Mucosa of gallbladder (tissue), 1 donor: ENCODE results near the gene ZCCHC7. TPM values are rescaled to one million over a fixed set of nuclear protein-coding genes. Genes with fewer than 3 reads are reported as not detected.

Experiments
- DNase-seq: peaks from one replicate; pipeline ENCODE4 v3.0.0-alpha.2; 2020; ENCODE audit warnings: low spot score
- total RNA-seq: library from RNA; stranded (reverse); gene quantifications from one replicate; pipeline ENCODE4 v1.2.1, GENCODE V29; 2021
- donor health status: DM: no; HTN: no; CAD: no.

Gene ZCCHC7
- total RNA-seq, 1 donor from 2014 or later = 16.5 TPM

DNA sequence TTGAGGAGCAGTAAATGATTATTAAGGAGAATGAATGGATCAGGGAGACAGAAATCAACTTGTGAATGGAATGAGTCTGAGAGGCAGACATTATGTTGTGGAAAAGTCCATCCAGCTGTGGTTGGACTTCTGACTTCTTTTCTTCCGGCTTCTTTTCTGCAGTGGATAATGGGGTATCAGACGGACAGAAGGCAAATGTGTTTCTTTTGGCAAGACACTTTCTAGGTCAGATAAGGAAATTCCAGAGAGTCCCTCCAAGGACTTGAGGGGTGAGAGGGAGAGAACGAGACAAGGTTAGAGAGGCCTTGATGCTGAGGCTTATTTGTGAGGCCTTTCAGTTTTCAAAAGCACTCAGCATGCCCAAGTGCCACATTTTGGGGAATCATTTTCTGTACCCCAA is 285.0 kb downstream of the ZCCHC7 start:
- no peak for DNase-seq

DNA sequence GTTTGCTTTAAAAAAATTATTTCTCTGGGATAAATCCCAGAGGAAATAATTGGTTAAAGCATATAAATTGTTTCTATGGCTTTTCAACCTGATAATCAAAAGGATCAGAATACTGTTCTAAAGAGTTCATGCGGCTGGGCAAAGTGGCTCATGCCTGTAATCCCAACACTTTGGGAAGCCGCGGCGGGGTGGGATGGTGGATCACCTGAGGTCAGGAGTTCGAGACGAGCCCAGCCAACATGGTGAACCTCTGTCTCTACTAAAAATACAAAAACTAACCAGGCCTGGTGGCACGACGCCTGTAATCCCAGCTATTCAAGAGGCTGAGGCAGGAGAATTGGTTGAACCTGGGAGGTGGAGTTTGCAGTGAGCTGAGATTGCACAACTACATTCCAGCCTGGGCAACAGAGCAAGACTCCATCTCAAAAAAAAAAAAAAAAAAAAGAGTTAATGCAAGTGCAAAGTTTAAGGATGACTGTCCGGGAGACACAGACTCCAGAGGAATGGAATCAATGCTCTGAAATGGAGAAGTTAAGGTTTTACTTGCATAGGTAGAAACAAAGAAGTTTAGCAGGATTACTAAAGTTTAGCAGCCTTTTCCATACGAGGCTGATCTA is 285.5 kb downstream of the ZCCHC7 start:
- no peak for DNase-seq

DNA sequence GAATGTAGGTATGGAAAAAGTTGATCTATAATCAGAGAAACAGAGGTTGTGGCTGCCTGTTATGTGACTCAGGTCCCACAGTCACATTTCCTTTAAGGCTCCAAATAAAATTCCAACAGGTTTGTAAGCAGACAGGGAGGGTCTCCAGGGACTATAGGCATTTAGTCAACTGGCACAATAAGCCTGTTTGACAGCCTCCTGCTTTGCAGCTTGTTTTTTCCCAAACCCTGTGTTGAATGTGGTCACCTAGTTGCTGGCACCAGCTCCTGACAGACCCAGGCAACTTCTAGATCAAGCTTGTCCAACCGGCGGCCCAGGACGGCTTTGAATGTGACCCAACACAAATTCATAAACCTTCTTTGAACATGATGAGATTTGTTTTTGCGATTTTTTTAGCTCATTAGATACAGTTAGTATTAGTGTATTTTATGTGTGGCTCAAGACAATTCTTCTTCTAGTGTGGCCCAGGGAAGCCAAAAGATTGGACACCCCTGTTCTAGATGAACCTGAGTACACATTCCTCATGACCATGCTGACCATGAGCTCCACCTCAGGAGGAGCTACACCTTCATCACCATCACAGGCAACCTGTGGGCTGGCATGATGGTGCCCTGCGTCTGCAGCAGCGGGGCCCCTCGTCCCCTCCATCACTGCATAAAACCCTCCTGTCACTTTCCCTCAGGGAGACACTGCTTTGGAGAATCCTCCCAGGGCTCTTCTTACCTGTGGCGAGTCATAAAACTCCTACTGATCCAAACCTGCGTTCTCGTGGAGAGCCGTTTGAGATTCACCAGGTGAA is 286.4 kb downstream of the ZCCHC7 start:
- DNase-seq = no peak

DNA sequence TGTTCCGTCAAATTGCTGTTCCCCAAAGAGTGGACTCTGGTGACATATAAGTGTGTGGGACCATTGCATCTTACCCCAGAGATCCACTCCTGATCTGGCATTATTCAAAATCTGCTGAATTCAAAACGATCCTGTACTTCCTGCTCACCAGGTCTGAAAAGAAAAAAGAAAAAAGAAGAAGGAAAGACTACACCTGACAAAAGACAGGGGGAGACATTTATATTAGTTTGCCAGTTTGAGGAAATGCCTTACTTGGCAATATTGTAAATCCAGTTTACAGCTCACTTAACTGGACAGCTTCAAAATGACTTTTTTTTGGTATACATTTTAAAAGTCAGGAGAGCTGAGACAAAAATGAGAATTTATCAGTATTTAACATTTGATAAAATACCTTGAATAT is 287.1 kb downstream of the ZCCHC7 start:
- DNase-seq = no peak

Other genes with a start within 250 kb of the ZCCHC7 start
- 0.12 TPM for gene PAX5, start 86.3 kb upstream of the ZCCHC7 start, total RNA-seq